Astrocyte (in vitro differentiated cells and primary cell): ENCODE data around the gene SUZ12. TPM values are rescaled to one million over a fixed set of nuclear protein-coding genes. Genes with fewer than 3 reads are reported as not detected.
"Not testable (repeated sequence)": the region's sequence is repeated elsewhere in the genome, so short reads cannot be mapped to it uniquely, and the experiment has no call there.

Source experiments
- DNase-seq: peaks from one replicate; pipeline ENCODE4 v3.0.0-alpha.2; 2010; ENCODE audit warnings: low read depth
- FAIRE-seq: peaks from 2 replicates; lab custom pipeline; 2011; peaks lifted over from hg19 to GRCh38; lab: Jason Lieb, UNC
- H2AFZ ChIP-seq: 2 replicates; pipeline ENCODE4 v1.6.0; 2012; ENCODE audit warnings: low read depth, low read length, inconsistent platforms
- H3K27ac ChIP-seq: 2 replicates; pipeline ENCODE4 v1.5.1; 2011; ENCODE audit warnings: low read depth, low read length, inconsistent platforms
- H3K27me3 ChIP-seq: 2 replicates; pipeline ENCODE4 v1.6.0; 2011; ENCODE audit warnings: low read length, inconsistent platforms; ENCODE audit not compliant: insufficient read depth
- H3K36me3 ChIP-seq: 2 replicates; pipeline ENCODE4 v1.5.1; 2011; ENCODE audit warnings: low read length, inconsistent platforms; ENCODE audit not compliant: insufficient read depth
- H3K4me1 ChIP-seq: 2 replicates; pipeline ENCODE4 v1.5.1; 2011; ENCODE audit warnings: low read length, inconsistent platforms; ENCODE audit not compliant: insufficient read depth
- H3K4me2 ChIP-seq: 2 replicates; pipeline ENCODE4 v1.6.0; 2012; ENCODE audit warnings: low read length, inconsistent platforms
- H3K4me3 ChIP-seq: 2 replicates; pipeline ENCODE4 v1.5.1; 2011; ENCODE audit warnings: low read depth, mild to moderate bottlenecking, low read length, inconsistent platforms; ENCODE audit not compliant: insufficient read depth
- H3K79me2 ChIP-seq: 2 replicates; pipeline ENCODE4 v1.6.0; 2012; ENCODE audit warnings: mild to moderate bottlenecking, low read length, inconsistent platforms; ENCODE audit not compliant: insufficient read depth
- H3K9ac ChIP-seq: 2 replicates; pipeline ENCODE4 v1.6.0; 2012; ENCODE audit warnings: mild to moderate bottlenecking, low read length, inconsistent platforms
- H3K9me3 ChIP-seq: 2 replicates; pipeline ENCODE4 v1.5.1; 2012; ENCODE audit warnings: low read depth, mild to moderate bottlenecking, low read length, inconsistent platforms; ENCODE audit not compliant: insufficient read depth
- H4K20me1 ChIP-seq: 2 replicates; pipeline ENCODE4 v1.6.0; 2012; ENCODE audit warnings: low read length, inconsistent platforms; ENCODE audit not compliant: insufficient read depth
- H3K27ac Mint-ChIP-seq: one replicate; pipeline ENCODE4 v1.8.0; 2021; ENCODE audit warnings: mild to moderate bottlenecking, mixed read lengths; ENCODE audit not compliant: unreplicated experiment
- H3K27me3 Mint-ChIP-seq: one replicate; pipeline ENCODE4 v1.8.0; 2021; ENCODE audit warnings: low read depth, mixed read lengths; ENCODE audit not compliant: unreplicated experiment
- H3K36me3 Mint-ChIP-seq: one replicate; pipeline ENCODE4 v1.8.0; 2021; ENCODE audit warnings: low read depth, mixed read lengths; ENCODE audit not compliant: unreplicated experiment
- H3K4me1 Mint-ChIP-seq: one replicate; pipeline ENCODE4 v1.8.0; 2021; ENCODE audit warnings: low read depth, mixed read lengths; ENCODE audit not compliant: unreplicated experiment
- H3K4me3 Mint-ChIP-seq: one replicate; pipeline ENCODE4 v1.8.0; 2021; ENCODE audit warnings: mild to moderate bottlenecking, moderate library complexity, mixed read lengths; ENCODE audit not compliant: unreplicated experiment
- H3K9me3 Mint-ChIP-seq: one replicate; pipeline ENCODE4 v1.8.0; 2021; ENCODE audit warnings: mild to moderate bottlenecking, mixed read lengths; ENCODE audit not compliant: unreplicated experiment
- EZH2 ChIP-seq: IDR thresholded peaks from 2 replicates; pipeline ENCODE4 v1.6.1; 2012; ENCODE audit warnings: mild to moderate bottlenecking, low read length, inconsistent platforms; ENCODE audit not compliant: insufficient read depth
- total RNA-seq: library from RNA; stranded (reverse); gene quantifications from 2 replicates; pipeline ENCODE4 v1.2.1, GENCODE V29; 2021
- TF ChIP-seq, protein P1 (sequence below): IDR thresholded peaks from 2 replicates; pipeline ENCODE4 v1.5.1; 2011; ENCODE audit warnings: low read depth, mild to moderate bottlenecking, inconsistent platforms, low read length, moderate library complexity; ENCODE audit not compliant: insufficient read depth

SUZ12 gene
- total RNA-seq, 1 donor from 2014 or later: 18.7 TPM

DNA sequence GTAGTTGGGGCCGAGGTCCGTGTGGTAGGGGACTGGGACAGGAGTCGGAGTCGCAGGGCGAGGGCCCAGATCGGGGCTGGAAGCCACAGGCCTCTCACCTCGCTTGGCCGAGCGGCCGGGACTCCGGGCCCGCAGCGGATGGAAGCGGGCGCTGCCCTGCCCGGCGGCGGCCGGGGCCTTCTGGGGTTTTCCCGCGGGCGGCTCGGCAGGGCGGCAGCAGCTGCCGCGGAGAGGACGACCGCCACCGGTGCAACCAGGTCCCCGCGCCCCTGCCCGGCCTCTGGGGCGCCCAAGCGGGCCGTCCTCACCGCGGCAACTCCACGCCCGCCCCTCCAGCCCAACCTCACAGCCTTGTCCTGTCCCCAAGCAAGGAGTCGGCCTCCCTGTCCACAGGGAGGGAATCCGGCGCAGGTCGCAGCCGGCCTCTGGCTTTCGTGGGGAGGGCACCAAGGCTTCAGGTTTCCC is 19.7 kb upstream of the SUZ12 start:
- no peaks in the 10 kb centered on the region for H3K27me3 Mint-ChIP-seq
- no peak overlapping the region for H3K4me3 Mint-ChIP-seq
- H3K4me3 ChIP-seq: no peak overlapping the region
- no peaks in the 10 kb centered on the region for H3K36me3 Mint-ChIP-seq
- H3K27ac Mint-ChIP-seq: no peak overlapping the region
- no peak overlapping the region for H2AFZ ChIP-seq
- H3K79me2 ChIP-seq: no peaks in the 10 kb centered on the region
- no peak for DNase-seq
- no peaks in the 10 kb centered on the region for H3K27me3 ChIP-seq
- H3K27ac ChIP-seq: no peak overlapping the region
- no peaks in the 10 kb centered on the region for H3K36me3 ChIP-seq
- H3K4me2 ChIP-seq: no peak overlapping the region
- FAIRE-seq: no peak
- H3K9me3 ChIP-seq: no peaks in the 10 kb centered on the region
- TF ChIP-seq, protein P1, sequence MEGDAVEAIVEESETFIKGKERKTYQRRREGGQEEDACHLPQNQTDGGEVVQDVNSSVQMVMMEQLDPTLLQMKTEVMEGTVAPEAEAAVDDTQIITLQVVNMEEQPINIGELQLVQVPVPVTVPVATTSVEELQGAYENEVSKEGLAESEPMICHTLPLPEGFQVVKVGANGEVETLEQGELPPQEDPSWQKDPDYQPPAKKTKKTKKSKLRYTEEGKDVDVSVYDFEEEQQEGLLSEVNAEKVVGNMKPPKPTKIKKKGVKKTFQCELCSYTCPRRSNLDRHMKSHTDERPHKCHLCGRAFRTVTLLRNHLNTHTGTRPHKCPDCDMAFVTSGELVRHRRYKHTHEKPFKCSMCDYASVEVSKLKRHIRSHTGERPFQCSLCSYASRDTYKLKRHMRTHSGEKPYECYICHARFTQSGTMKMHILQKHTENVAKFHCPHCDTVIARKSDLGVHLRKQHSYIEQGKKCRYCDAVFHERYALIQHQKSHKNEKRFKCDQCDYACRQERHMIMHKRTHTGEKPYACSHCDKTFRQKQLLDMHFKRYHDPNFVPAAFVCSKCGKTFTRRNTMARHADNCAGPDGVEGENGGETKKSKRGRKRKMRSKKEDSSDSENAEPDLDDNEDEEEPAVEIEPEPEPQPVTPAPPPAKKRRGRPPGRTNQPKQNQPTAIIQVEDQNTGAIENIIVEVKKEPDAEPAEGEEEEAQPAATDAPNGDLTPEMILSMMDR: no peak
- no peak for TF ChIP-seq EZH2
- no peak overlapping the region for H3K9ac ChIP-seq
- peaks cover 13% of the 10 kb centered on the region for H3K4me1 ChIP-seq
- no peaks in the 10 kb centered on the region for H4K20me1 ChIP-seq
- no peaks in the 10 kb centered on the region for H3K9me3 Mint-ChIP-seq
- H3K4me1 Mint-ChIP-seq: peaks cover 4% of the 10 kb centered on the region

DNA sequence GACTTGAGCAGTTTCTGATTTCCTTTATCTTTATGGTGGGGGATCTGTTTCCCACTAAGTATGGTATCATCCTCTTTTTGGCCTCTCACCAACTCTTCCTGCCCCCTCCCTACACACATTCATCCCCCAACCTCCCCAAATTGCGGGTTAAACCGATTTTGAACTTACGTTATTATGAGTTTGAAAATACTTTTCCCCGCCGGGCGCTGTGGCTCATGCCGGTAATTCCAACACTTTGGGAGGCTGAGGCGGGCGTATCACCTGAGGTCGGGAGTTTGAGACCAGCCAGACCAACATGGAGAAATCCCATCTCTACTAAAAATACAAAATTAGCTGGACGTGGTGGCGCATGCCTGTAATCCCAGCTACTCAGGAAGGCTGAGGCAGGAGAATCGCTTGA is 19.1 kb upstream of the SUZ12 start:
- not testable (repeated sequence) for H3K4me2 ChIP-seq, H3K27ac Mint-ChIP-seq, H2AFZ ChIP-seq, H3K36me3 Mint-ChIP-seq, H3K4me3 ChIP-seq, FAIRE-seq, H3K9ac ChIP-seq, H4K20me1 ChIP-seq, H3K36me3 ChIP-seq, H3K27me3 Mint-ChIP-seq, H3K4me3 Mint-ChIP-seq, H3K9me3 ChIP-seq, H3K4me1 Mint-ChIP-seq, H3K79me2 ChIP-seq, H3K27ac ChIP-seq, H3K9me3 Mint-ChIP-seq, DNase-seq, H3K27me3 ChIP-seq
- peaks cover 13% of the 10 kb centered on the region for H3K4me1 ChIP-seq

DNA sequence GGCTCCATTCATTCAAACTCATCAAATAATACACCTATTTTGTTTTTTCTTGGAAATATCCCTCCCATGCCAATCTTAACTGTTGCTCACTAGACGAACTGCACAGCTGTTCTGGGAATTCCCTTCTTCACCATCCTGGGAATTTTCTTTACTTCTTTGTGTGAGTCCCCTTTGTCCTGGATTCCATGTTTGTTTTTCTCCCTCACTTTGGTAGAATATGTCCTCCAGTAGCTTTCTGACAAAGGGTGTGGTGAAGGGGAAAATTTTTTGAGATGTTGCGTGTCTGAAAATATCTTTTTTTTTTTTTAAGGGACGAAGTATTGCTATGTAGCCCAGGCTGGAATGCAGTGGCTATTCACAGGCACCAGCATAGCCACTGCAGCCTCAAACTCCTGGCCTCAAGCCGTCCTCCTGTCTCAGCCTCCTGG is 18.1 kb upstream of the SUZ12 start:
- Mint-ChIP-seq H3K4me1 (peaks cover 4% of the 10 kb centered on the region), H3K27ac (peak overlapping the region; percentile 12), H3K27me3 (no peaks in the 10 kb centered on the region), H3K4me3 (no peak overlapping the region), H3K36me3 (no peaks in the 10 kb centered on the region), H3K9me3 (no peaks in the 10 kb centered on the region)
- H3K27ac ChIP-seq: no peak overlapping the region
- no peaks in the 10 kb centered on the region for H3K36me3 ChIP-seq
- H3K27me3 ChIP-seq: no peaks in the 10 kb centered on the region
- TF ChIP-seq, protein P1: no peak
- no peak for TF ChIP-seq EZH2
- H3K79me2 ChIP-seq: no peaks in the 10 kb centered on the region
- no peaks in the 10 kb centered on the region for H3K9me3 ChIP-seq
- H2AFZ ChIP-seq: no peak overlapping the region
- no peak for FAIRE-seq
- DNase-seq: no peak
- no peak overlapping the region for H3K9ac ChIP-seq
- no peaks in the 10 kb centered on the region for H4K20me1 ChIP-seq
- no peak overlapping the region for H3K4me3 ChIP-seq
- peaks cover 13% of the 10 kb centered on the region for H3K4me1 ChIP-seq
- no peak overlapping the region for H3K4me2 ChIP-seq
